Activated naive CD8-positive, alpha-beta T cell treated with anti-CD3 and anti-CD28 coated beads, Interleukin-2, amount 50 U/mL, for 16 hours (primary cell): ENCODE data around the gene LGR6.
"Not testable (repeated sequence)": the region's sequence is repeated elsewhere in the genome, so short reads cannot be mapped to it uniquely, and the experiment has no call there.

Source experiments
- DNase-seq: peaks from one replicate; pipeline ENCODE4 v3.0.0-alpha.2; 2020; ENCODE audit warnings: low read depth, low spot score

LGR6 gene

GRCh38 chr1:202193614-202194327 is at the start of gene LGR6:
Gene LGR6, plus strand, starts transcription at chr1:202193799. Its CDS starts 191 bp downstream, at chr1:202193990.
- DNase-seq: no peak

GRCh38 chr1:202144402-202145067 is 49.1 kb upstream of the LGR6 start, which contains the start of gene ARL8A:
Gene ARL8A, minus strand, starts transcription at chr1:202144737. Its CDS starts 165 bp downstream, at chr1:202144572.
- peak; percentile 41 for DNase-seq

GRCh38 chr1:202145068-202145743 is 48.4 kb upstream of the LGR6 start:
- DNase-seq: no peak

- DNase-seq: not testable (repeated sequence)
These were observed 47.9 kb upstream of the LGR6 start for GRCh38 chr1:202145744-202146140.

GRCh38 chr1:202146279-202146678 is 47.3 kb upstream of the LGR6 start:
- DNase-seq: no peak

GRCh38 chr1:202146993-202147392 is 46.6 kb upstream of the LGR6 start:
- DNase-seq: no peak

GRCh38 chr1:202148391-202148790 is 45.2 kb upstream of the LGR6 start:
- no peak for DNase-seq

GRCh38 chr1:202149566-202149965 is 44.0 kb upstream of the LGR6 start:
- DNase-seq: no peak

GRCh38 chr1:202150187-202150586 is 43.4 kb upstream of the LGR6 start:
- no peak for DNase-seq

- no peak for DNase-seq
These were observed 43.0 kb upstream of the LGR6 start for GRCh38 chr1:202150602-202151001.

GRCh38 chr1:202151045-202151444 is 42.6 kb upstream of the LGR6 start:
- DNase-seq: no peak

- no peak for DNase-seq
These were observed 41.2 kb upstream of the LGR6 start for GRCh38 chr1:202152399-202152798.

- no peak for DNase-seq
These were observed 40.3 kb upstream of the LGR6 start for GRCh38 chr1:202153284-202153683.

GRCh38 chr1:202154148-202154765 is 39.3 kb upstream of the LGR6 start:
- no peak for DNase-seq

GRCh38 chr1:202154766-202155477 is 38.7 kb upstream of the LGR6 start:
- no peak for DNase-seq

GRCh38 chr1:202155478-202156021 is 38.0 kb upstream of the LGR6 start:
- no peak for DNase-seq

GRCh38 chr1:202156590-202156989 is 37.0 kb upstream of the LGR6 start:
- no peak for DNase-seq

GRCh38 chr1:202157945-202158344 is 35.7 kb upstream of the LGR6 start:
- no peak for DNase-seq

GRCh38 chr1:202158810-202159533 is 34.6 kb upstream of the LGR6 start:
- no peak for DNase-seq

GRCh38 chr1:202159534-202160371 is 33.8 kb upstream of the LGR6 start:
- no peak for DNase-seq
